ENCODE results near the gene CARS2. TPM values are rescaled to one million over a fixed set of nuclear protein-coding genes. Genes with fewer than 3 reads are reported as not detected.
"Not testable (repeated sequence)": the region's sequence is repeated elsewhere in the genome, so short reads cannot be mapped to it uniquely, and the experiment has no call there.

CARS2 gene
- total RNA-seq, 1 donor from 2014 or later, result 55.3 TPM

GRCh38 chr13:110712849-110713641 is 7.1 kb upstream of the CARS2 start:
- DNase-seq (peak; percentile 99), ATAC-seq (ENCODE audit: poor library complexity) (peak; percentile 75)
- intact Hi-C loops (cut with DNase I), result loop anchor here (10.0 kb wide), 1 partner anchor 202 kb away; the partner anchor contains the start of gene ANKRD10

- peak; percentile 93 for DNase-seq
- intact Hi-C loops (cut with DNase I), result loop anchor here (10.0 kb wide), 1 partner anchor 203 kb away; the partner anchor contains the start of gene ANKRD10
- ATAC-seq (ENCODE audit: poor library complexity), result peak; percentile 72
Observed at GRCh38 chr13:110712081-110712848, 6.3 kb upstream of the CARS2 start.

- DNase-seq (no peak), ATAC-seq (ENCODE audit: poor library complexity) (no peak)
- intact Hi-C loops (cut with DNase I), result no loop called here
Observed at GRCh38 chr13:110706570-110707372, 855 bp upstream of the CARS2 start.

- DNase-seq (no peak), ATAC-seq (ENCODE audit: poor library complexity) (no peak)
- intact Hi-C loops (cut with DNase I), result no loop called here
Observed at GRCh38 chr13:110705356-110705825, 525 bp downstream of the CARS2 start.

GRCh38 chr13:110702591-110703526 is 3.1 kb downstream of the CARS2 start:
- DNase-seq, result no peak
- intact Hi-C loops (cut with DNase I), result no loop called here
- ATAC-seq (ENCODE audit: poor library complexity), result no peak

- intact Hi-C loops (cut with DNase I), result no loop called here
- ATAC-seq (ENCODE audit: poor library complexity), result no peak
- DNase-seq, result no peak
Observed at GRCh38 chr13:110702089-110702488, 3.8 kb downstream of the CARS2 start.

- DNase-seq; intact Hi-C loops (cut with DNase I); ATAC-seq (ENCODE audit: poor library complexity): not testable (repeated sequence)
Observed at GRCh38 chr13:110701061-110701460, 4.9 kb downstream of the CARS2 start.

GRCh38 chr13:110700641-110701040 is 5.3 kb downstream of the CARS2 start:
- DNase-seq (no peak), ATAC-seq (ENCODE audit: poor library complexity) (no peak)
- intact Hi-C loops (cut with DNase I), result no loop called here

GRCh38 chr13:110700186-110700585 is 5.7 kb downstream of the CARS2 start:
- ATAC-seq (ENCODE audit: poor library complexity), result no peak
- intact Hi-C loops (cut with DNase I), result no loop called here
- no peak for DNase-seq

- no peak for ATAC-seq (ENCODE audit: poor library complexity)
- intact Hi-C loops (cut with DNase I), result no loop called here
- DNase-seq, result no peak
Observed at GRCh38 chr13:110699148-110700145, 6.5 kb downstream of the CARS2 start.

GRCh38 chr13:110698689-110699088 is 7.2 kb downstream of the CARS2 start:
- DNase-seq (no peak), ATAC-seq (ENCODE audit: poor library complexity) (no peak)
- intact Hi-C loops (cut with DNase I), result no loop called here

- intact Hi-C loops (cut with DNase I), result no loop called here
- ATAC-seq (ENCODE audit: poor library complexity), result no peak
Observed at GRCh38 chr13:110697842-110698241, 8.1 kb downstream of the CARS2 start.

GRCh38 chr13:110696776-110697175 is 9.1 kb downstream of the CARS2 start:
- intact Hi-C loops (cut with DNase I), result no loop called here
- ATAC-seq (ENCODE audit: poor library complexity), result no peak
- no peak for DNase-seq

More at GRCh38 chr13:110697842-110698241, 8.1 kb downstream of the CARS2 start:
- no peak for DNase-seq

GRCh38 chr13:110695774-110696173 is 10.1 kb downstream of the CARS2 start:
- intact Hi-C loops (cut with DNase I), result not testable (repeated sequence)

GRCh38 chr13:110690516-110690915 is 15.4 kb downstream of the CARS2 start:
- no peak for ATAC-seq (ENCODE audit: poor library complexity)
- no peak for DNase-seq
- intact Hi-C loops (cut with DNase I), result no loop called here

More at GRCh38 chr13:110695774-110696173, 10.1 kb downstream of the CARS2 start:
- ATAC-seq (ENCODE audit: poor library complexity); DNase-seq: not testable (repeated sequence)

- ATAC-seq (ENCODE audit: poor library complexity) (no peak), DNase-seq (no peak)
- intact Hi-C loops (cut with DNase I), result no loop called here
Observed at GRCh38 chr13:110689711-110690110, 16.2 kb downstream of the CARS2 start.

- DNase-seq, result no peak
- no peak for ATAC-seq (ENCODE audit: poor library complexity)
- intact Hi-C loops (cut with DNase I), result no loop called here
Observed at GRCh38 chr13:110689041-110689440, 16.9 kb downstream of the CARS2 start.

All from Right ventricle myocardium superior (tissue), 1 donor.